Panc1 (cell line): ENCODE data around the gene TACC2.

ENCODE experiments used
- CTCF ChIP-seq: fragments of 450-650 bp; IDR thresholded peaks from 2 replicates; pipeline ENCODE4 v1.5.1; 2017; ENCODE audit warnings: mild to moderate bottlenecking
- POLR2AphosphoS5 ChIP-seq: IDR thresholded peaks from 2 replicates; pipeline ENCODE4 v1.6.1; 2012; ENCODE audit warnings: mild to moderate bottlenecking, low read depth, low read length, moderate library complexity
- REST ChIP-seq, 2 experiments: IDR thresholded peaks; 2 replicates each; pipeline ENCODE4 v1.6.1; 2011 to 2012; ENCODE audit warnings: low read depth in 2 of 2, control low read depth in 1 of 2, low read length in 1 of 2, mild to moderate bottlenecking in 1 of 2, moderate library complexity in 1 of 2; ENCODE audit not compliant: insufficient read depth in 1 of 2
- TCF7L2 ChIP-seq: IDR thresholded peaks from 2 replicates; pipeline ENCODE4 v1.6.1; 2011; ENCODE audit warnings: mild to moderate bottlenecking, low read depth, low read length, inconsistent platforms

DNA sequence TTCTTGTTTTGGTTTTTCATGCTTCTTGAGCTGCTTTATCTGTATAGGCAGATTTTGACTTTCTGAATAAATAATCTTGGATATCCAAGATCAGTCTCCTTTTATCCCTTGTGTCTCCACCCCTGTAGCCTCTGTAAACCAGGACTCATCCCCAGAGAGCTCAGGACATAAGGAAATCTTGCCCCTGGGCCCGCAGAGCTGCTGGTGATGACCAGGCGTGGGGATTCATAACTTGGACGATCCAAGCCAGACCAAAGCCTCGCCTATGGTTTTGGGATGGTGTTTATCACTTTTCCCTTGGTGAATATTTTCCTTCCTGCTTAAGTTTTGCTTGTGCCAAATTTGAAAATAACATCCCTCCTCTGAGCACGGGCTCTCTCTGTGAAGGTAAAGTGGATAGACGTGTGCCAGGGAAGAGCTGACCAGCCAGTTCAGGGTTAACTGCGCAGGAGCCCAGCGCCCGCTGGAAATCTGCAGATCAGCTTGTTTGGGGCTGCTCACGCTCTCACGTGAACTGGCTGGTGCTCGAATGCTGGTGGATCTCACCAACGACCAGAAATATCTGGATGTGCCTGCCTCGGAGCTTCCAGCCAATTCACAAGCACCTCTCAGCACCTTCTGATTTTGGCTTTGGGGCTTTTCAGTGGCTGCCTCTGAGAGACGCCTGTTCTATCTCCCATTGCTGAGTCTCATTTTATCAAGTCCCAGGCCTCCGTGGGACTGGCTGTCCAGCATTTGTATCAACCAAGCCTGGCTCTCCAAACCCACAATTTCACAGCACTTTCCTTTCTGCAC, 150.1 kb downstream of the TACC2 start:
- TF ChIP-seq POLR2AphosphoS5: no peak
- TF ChIP-seq CTCF: no peak
- TF ChIP-seq REST (IDR thresholded peaks at IDR 0.05; ENCODE audit: insufficient read depth in 1 of 2, low read depth in 2 of 2, low read length in 1 of 2): no peak
- no peak for TF ChIP-seq TCF7L2
